ENCODE measurements around the gene FDPS.
"Not testable (repeated sequence)": the region's sequence is repeated elsewhere in the genome, so short reads cannot be mapped to it uniquely, and the experiment has no call there.

Gene FDPS

GRCh38 chr1:155320661-155321617, 12.3 kb downstream of the FDPS start, which contains the start of gene RUSC1:
Gene RUSC1 (plus strand): TSS chr1:155320894. CDS start chr1:155321774, 880 bp downstream.
- peak; percentile 32 for DNase-seq

- DNase-seq, result no peak
Measured at GRCh38 chr1:155321639-155322503, 13.2 kb downstream of the FDPS start.

GRCh38 chr1:155322571-155322952, 13.9 kb downstream of the FDPS start:
- no peak for DNase-seq

- peak; percentile 63 for DNase-seq
Measured at GRCh38 chr1:155322953-155323728, 14.5 kb downstream of the FDPS start.

- peak; percentile 62 for DNase-seq
Measured at GRCh38 chr1:155323729-155324036, 15.0 kb downstream of the FDPS start.

- peak; percentile 71 for DNase-seq
Measured at GRCh38 chr1:155324037-155324716, 15.5 kb downstream of the FDPS start.

- DNase-seq, result no peak
Measured at GRCh38 chr1:155324717-155325602, 16.3 kb downstream of the FDPS start.

GRCh38 chr1:155325603-155325893, 16.9 kb downstream of the FDPS start:
- no peak for DNase-seq

GRCh38 chr1:155326020-155326526, 17.4 kb downstream of the FDPS start:
- no peak for DNase-seq

GRCh38 chr1:155326631-155327037, 18.0 kb downstream of the FDPS start:
- no peak for DNase-seq

GRCh38 chr1:155327981-155328380, 19.3 kb downstream of the FDPS start:
- no peak for DNase-seq

- DNase-seq, result not testable (repeated sequence)
Measured at GRCh38 chr1:155328856-155329255, 20.2 kb downstream of the FDPS start.

GRCh38 chr1:155329980-155330598, 21.4 kb downstream of the FDPS start:
- DNase-seq, result no peak

GRCh38 chr1:155334962-155335361, 26.3 kb downstream of the FDPS start:
- DNase-seq, result no peak

GRCh38 chr1:155339515-155340097, 30.9 kb downstream of the FDPS start:
- DNase-seq, result no peak

GRCh38 chr1:155342842-155343241, 34.2 kb downstream of the FDPS start:
- DNase-seq, result no peak

GRCh38 chr1:155352631-155353030, 44.0 kb downstream of the FDPS start:
- no peak for DNase-seq

GRCh38 chr1:155360051-155360450, 51.4 kb downstream of the FDPS start:
- no peak for DNase-seq

All from activated gamma-delta T cell (primary cell).